ENCODE results near the gene ZNF90. TPM values are rescaled to one million over a fixed set of nuclear protein-coding genes. Genes with fewer than 3 reads are reported as not detected.
A peak's percentile ranks its signal among the peaks of the same experiment; 100 is the strongest.

ZNF90 gene
- total and polyA plus RNA-seq, 2 of the 8 experiments (the other 6 are each of a cell fraction or from before 2014, with no cell fraction given), result 41.2 to 114 TPM

DNA sequence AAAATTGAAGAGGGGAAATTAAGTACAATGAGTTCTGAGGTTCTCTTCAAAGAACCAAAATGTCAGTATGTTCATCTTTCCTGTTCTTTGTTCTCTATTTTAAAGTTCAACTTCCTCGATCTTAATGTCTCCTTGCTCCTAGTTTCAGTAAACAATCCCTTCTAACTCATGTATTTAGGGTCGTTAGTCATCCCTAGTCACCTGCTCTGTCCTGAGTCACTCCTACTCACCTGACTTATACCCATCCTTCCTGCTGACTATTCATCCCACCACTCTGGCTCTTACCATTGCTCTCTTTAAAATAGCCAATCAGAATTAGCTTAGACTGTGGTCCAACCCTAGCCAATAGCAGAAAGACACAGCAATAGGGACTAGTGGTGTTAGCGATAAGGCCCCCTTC, 24.3 kb downstream of the ZNF90 start:
- H3K27ac ChIP-seq (ENCODE audit: low read depth, low read length), result no peak overlapping the region
- no peak overlapping the region for H2BK12ac ChIP-seq (ENCODE audit: low read depth, low read length)
- no peak overlapping the region for H3K18ac ChIP-seq (ENCODE audit: extremely low read depth, low read length)
- POLR2A ChIA-PET (ENCODE audit: partially characterized antibody), result interaction anchor here (0.7 to 8.0 kb wide), 11 partner anchors 10 to 105 kb away, joined by 3 to 134 read pairs (median 7); partner anchors contain the start of genes ZNF486 and ZNF90
- CTCF ChIA-PET (ENCODE audit: partially characterized antibody), result interaction anchor here (1.7 to 1.8 kb wide), 3 partner anchors 20 to 105 kb away, joined by 3 to 7 read pairs (median 4); no protein-coding TSS in a partner anchor
- H4K8ac ChIP-seq (ENCODE audit: extremely low read depth, insufficient read depth, low read length), result no peak overlapping the region
- H3K79me1 ChIP-seq (ENCODE audit: low read depth, low read length), result peaks cover 6% of the 10 kb centered on the region; the same call in 1 of the 2 replicates
- H2BK120ac ChIP-seq (replicated peaks; ENCODE audit: low read depth, low read length), result no peak overlapping the region
- FAIRE-seq (peak; percentile 42), DNase-seq (ENCODE audit: low read depth in 1 of 2, low spot score in 2 of 2) (peak in 1 of 2 experiments; percentile 35)
- no peak overlapping the region for H3K14ac ChIP-seq (ENCODE audit: insufficient read length)
- no peak overlapping the region for H4K91ac ChIP-seq (replicated peaks; ENCODE audit: insufficient read length, low read length)
- no peak overlapping the region for H3K4me2 ChIP-seq (ENCODE audit: insufficient read depth in 1 of 2, low read depth in 2 of 2, low read length in 2 of 2)
- no peak overlapping the region for H3K9ac ChIP-seq (replicated peaks in 1 of 4; ENCODE audit: extremely low read depth in 1 of 4, low read depth in 3 of 4, low read length in 3 of 4)
- no peak overlapping the region for H2AK5ac ChIP-seq (ENCODE audit: low read depth, low read length)
- H2BK5ac ChIP-seq (ENCODE audit: low read depth, low read length), result no peak overlapping the region
- H3K9me3 ChIP-seq (ENCODE audit: insufficient read depth in 2 of 2, low read depth in 1 of 2, low read length in 1 of 2), result peaks cover 4 to 12% of the 10 kb centered on the region in 2 experiments; a peak in 2 of 4 replicates
- no peaks in the 10 kb centered on the region for H3K23me2 ChIP-seq (ENCODE audit: low read depth, low read length)
- H3K56ac ChIP-seq (replicated peaks; ENCODE audit: insufficient read length, low read depth, low read length), result no peak overlapping the region
- WGBS, 2 experiments (ENCODE audit: extremely low coverage in 1 of 2, insufficient coverage in 1 of 2, insufficient read length in 1 of 2, insufficient replicate concordance in 2 of 2, low coverage in 1 of 2, low lambda C conversion rate in 2 of 2, missing lambda C conversion rate in 1 of 2), result 85% methylated on average over 3 of the region's 3 CpGs; no CpG with 5 or more reads in 1 of the 2 experiments
- H2BK20ac ChIP-seq (ENCODE audit: low read length), result no peak overlapping the region
- H2BK15ac ChIP-seq (ENCODE audit: low read length), result no peak overlapping the region
- peaks cover 0 to 2% (median 0%) of the 10 kb centered on the region in 4 experiments; a peak in 2 of 7 replicates for H3K4me1 ChIP-seq (replicated peaks in 1 of 4; ENCODE audit: control insufficient read depth in 3 of 4, insufficient read depth in 4 of 4, low read length in 3 of 4)
- no peak for TF ChIP-seq TCF12 (IDR thresholded peaks at IDR 0.05; ENCODE audit: low read depth, low read length)
- H3K4me3 ChIP-seq (ENCODE audit: extremely low read depth in 1 of 4, insufficient read depth in 2 of 4, low read depth in 3 of 4, low read length in 4 of 4), result no peak overlapping the region
- no peak overlapping the region for H4K5ac ChIP-seq (ENCODE audit: insufficient read length, low read depth, low read length)
- H3K79me2 ChIP-seq (ENCODE audit: control insufficient read depth in 1 of 2, insufficient read depth in 2 of 2, low read length in 2 of 2), result peaks cover 10 to 92% of the 10 kb centered on the region in 2 experiments
- no peak overlapping the region for H3K23ac ChIP-seq (ENCODE audit: insufficient read length)
- no peaks in the 10 kb centered on the region for H3K27me3 ChIP-seq (replicated peaks in 1 of 4; ENCODE audit: control insufficient read depth in 3 of 4, extremely low read depth in 1 of 4, insufficient read depth in 3 of 4, low read length in 3 of 4)
- peaks cover 0 to 2% of the 10 kb centered on the region in 2 experiments for H4K20me1 ChIP-seq (replicated peaks in 1 of 2; ENCODE audit: control insufficient read depth in 1 of 2, insufficient read depth in 2 of 2, low read length in 2 of 2)
- peaks cover 13 to 71% (median 37%) of the 10 kb centered on the region in 4 experiments for H3K36me3 ChIP-seq (ENCODE audit: control insufficient read depth in 2 of 4, insufficient read depth in 4 of 4, low read length in 3 of 4)
- H2AFZ ChIP-seq (ENCODE audit: low read length), result no peak overlapping the region
- H3K4ac ChIP-seq (replicated peaks; ENCODE audit: insufficient read length, low read depth, low read length), result no peak overlapping the region
